Epithelial cell of esophagus (primary cell): ENCODE measurements around the gene GBP2.

Experiments
- DNase-seq: peaks from one replicate; pipeline ENCODE4 v3.0.0; 2010; ENCODE audit warnings: low read depth
- H3K4me3 ChIP-seq: 2 replicates; pipeline ENCODE4 v1.5.1; 2011; ENCODE audit warnings: mild to moderate bottlenecking, low read length, control low read depth
- CTCF ChIP-seq: IDR thresholded peaks from 2 replicates; pipeline ENCODE4 v1.5.1; 2011; ENCODE audit warnings: low read depth, mild to moderate bottlenecking, low read length, control low read depth, inconsistent platforms; ENCODE audit not compliant: insufficient read depth; ENCODE audit errors: missing control alignments

The GBP2 gene

GRCh38 chr1:89064632-89065031, 61.3 kb downstream of the GBP2 start:
- no peak for TF ChIP-seq CTCF
- peak overlapping the region; percentile 59 for H3K4me3 ChIP-seq
- no peak for DNase-seq

- TF ChIP-seq CTCF: no peak
- DNase-seq: no peak
Measured at GRCh38 chr1:89063094-89063493, 62.8 kb downstream of the GBP2 start.

GRCh38 chr1:89060091-89060490, 65.8 kb downstream of the GBP2 start:
- H3K4me3 ChIP-seq: no peak overlapping the region
- no peak for TF ChIP-seq CTCF
- no peak for DNase-seq

More at GRCh38 chr1:89063094-89063493, 62.8 kb downstream of the GBP2 start:
- H3K4me3 ChIP-seq: no peak overlapping the region
